ENCODE results near the gene RBM26.

RBM26 gene

GRCh38 chr13:79405831-79406596 is at the start of gene RBM26:
Gene RBM26, minus strand, starts transcription at chr13:79406255. Its CDS starts 481 bp downstream, at chr13:79405774.
- DNase-seq: peak; percentile 94 to 95

- no peak for DNase-seq
Observed at GRCh38 chr13:79455331-79455730, 49.3 kb upstream of the RBM26 start.

GRCh38 chr13:79452239-79452913 is 46.3 kb upstream of the RBM26 start:
- no peak for DNase-seq

- peak; percentile 92 to 96 for DNase-seq
Observed at GRCh38 chr13:79451500-79451962, 45.5 kb upstream of the RBM26 start.

GRCh38 chr13:79450110-79450509 is 44.1 kb upstream of the RBM26 start:
- DNase-seq: peak; percentile 36 to 49

GRCh38 chr13:79448413-79448812 is 42.4 kb upstream of the RBM26 start:
- DNase-seq: no peak

GRCh38 chr13:79447741-79448140 is 41.7 kb upstream of the RBM26 start:
- no peak for DNase-seq

- no peak for DNase-seq
Observed at GRCh38 chr13:79447141-79447540, 41.1 kb upstream of the RBM26 start.

GRCh38 chr13:79445968-79446645 is 40.1 kb upstream of the RBM26 start:
- DNase-seq: peak in 1 of 2 experiments; percentile 26

- no peak for DNase-seq
Observed at GRCh38 chr13:79442706-79443105, 36.7 kb upstream of the RBM26 start.

- DNase-seq: no peak
Observed at GRCh38 chr13:79442221-79442620, 36.2 kb upstream of the RBM26 start.

GRCh38 chr13:79440958-79441528 is 35.0 kb upstream of the RBM26 start:
- DNase-seq: no peak

GRCh38 chr13:79439275-79439674 is 33.2 kb upstream of the RBM26 start:
- DNase-seq: no peak

GRCh38 chr13:79435561-79435990 is 29.5 kb upstream of the RBM26 start:
- no peak for DNase-seq

GRCh38 chr13:79434556-79434955 is 28.5 kb upstream of the RBM26 start:
- no peak for DNase-seq

GRCh38 chr13:79432992-79433391 is 26.9 kb upstream of the RBM26 start:
- DNase-seq: no peak

GRCh38 chr13:79432086-79432485 is 26.0 kb upstream of the RBM26 start:
- DNase-seq: no peak

GRCh38 chr13:79429309-79429708 is 23.3 kb upstream of the RBM26 start:
- DNase-seq: no peak

GRCh38 chr13:79427883-79428282 is 21.8 kb upstream of the RBM26 start:
- DNase-seq: no peak

GRCh38 chr13:79427265-79427664 is 21.2 kb upstream of the RBM26 start:
- no peak for DNase-seq

GRCh38 chr13:79423801-79424642 is 18.0 kb upstream of the RBM26 start:
- no peak for DNase-seq

GRCh38 chr13:79423340-79423739 is 17.3 kb upstream of the RBM26 start:
- no peak for DNase-seq
